GM12878 (cell line): ENCODE data around the gene SEPTIN5. TPM values are rescaled to one million over a fixed set of nuclear protein-coding genes. Genes with fewer than 3 reads are reported as not detected.

Experiments used
- ATAC-seq: fragments of 200-7000 bp; cut with Tn5 transposase; 3 replicates; pipeline ENCODE4 v1.9.1; 2020; ENCODE audit warnings: mild to moderate bottlenecking, moderate library complexity
- BruUV-seq: library from RNA; stranded (reverse); fragments of 400-500 nt; replicated peaks from 2 replicates; lab custom pipeline; 2021; lab: Mats Ljungman, UMichigan
- CTCF ChIA-PET: fragments of 300-600 bp; sonication (Branson Sonifier 250); formaldehyde crosslinking; extraction: SDS; loops from one replicate; lab custom pipeline; 2021; ENCODE audit warnings: inconsistent platforms; lab: Yijun Ruan, JAX
- POLR2A ChIA-PET: fragments of 350-600 bp; formaldehyde crosslinking; extraction: SDS; loops from one replicate; lab custom pipeline; 2021; ENCODE audit warnings: inconsistent platforms; lab: Charles Lee
- RAD21 ChIA-PET: fragments of 300-600 bp; sonication (Branson Sonifier 250); formaldehyde crosslinking; loops from one replicate; lab custom pipeline; 2023; ENCODE audit warnings: antibody characterized with exemption; ENCODE audit not compliant: unreplicated experiment; lab: Charles Lee
- SMC1A ChIA-PET: fragments of 300-600 bp; sonication (Branson Sonifier 250); formaldehyde crosslinking; loops from one replicate; lab custom pipeline; 2023; ENCODE audit not compliant: unreplicated experiment, uncharacterized antibody; lab: Charles Lee
- DNase-seq: peaks from one replicate; pipeline ENCODE4 v3.0.0-alpha.2; 2011; ENCODE audit warnings: low read depth, low spot score
- FAIRE-seq: peaks from 3 replicates; lab custom pipeline; 2011; peaks lifted over from hg19 to GRCh38; lab: Jason Lieb, UNC
- H2AFZ ChIP-seq: 2 replicates; pipeline ENCODE4 v1.6.0; 2011; ENCODE audit warnings: low read depth, low read length, control low read depth; ENCODE audit not compliant: control insufficient read depth
- H3K27ac ChIP-seq: 2 replicates; pipeline ENCODE4 v1.5.1; 2011; ENCODE audit warnings: control low read depth; ENCODE audit not compliant: control insufficient read depth, insufficient read depth
- H3K27me3 ChIP-seq, 2 experiments: replicated peaks in 1 of 2; 2 replicates each; pipeline versions ENCODE4 v1.6.0 to v1.6.1; 2011; ENCODE audit warnings: low read length in 1 of 2; ENCODE audit not compliant: control insufficient read depth in 2 of 2, insufficient read depth in 2 of 2
- H3K36me3 ChIP-seq, 2 experiments: 2 replicates each; pipeline ENCODE4 v1.5.1; 2011; ENCODE audit warnings: low read length in 1 of 2; ENCODE audit not compliant: control insufficient read depth in 2 of 2, insufficient read depth in 2 of 2
- H3K4me1 ChIP-seq: 2 replicates; pipeline ENCODE4 v1.6.1; 2011; ENCODE audit warnings: mild to moderate bottlenecking, low read length, moderate library complexity, mixed read lengths; ENCODE audit not compliant: control insufficient read depth, insufficient read depth
- H3K4me2 ChIP-seq: 2 replicates; pipeline ENCODE4 v1.6.0; 2011; ENCODE audit warnings: control low read depth; ENCODE audit not compliant: control insufficient read depth, insufficient read depth
- H3K4me3 ChIP-seq: fragments of 200-600 bp; sonication (generic); 2 replicates; pipeline ENCODE4 v1.5.1; 2016
- H3K79me2 ChIP-seq: 2 replicates; pipeline ENCODE4 v1.6.0; 2011; ENCODE audit warnings: low read length; ENCODE audit not compliant: control insufficient read depth, insufficient read depth
- H3K9ac ChIP-seq: 2 replicates; pipeline ENCODE4 v1.8.0; 2011; ENCODE audit warnings: low read length, control low read depth, mixed read lengths; ENCODE audit not compliant: control insufficient read depth, insufficient read depth
- H3K9me3 ChIP-seq: replicated peaks from 3 replicates; pipeline ENCODE4 v1.5.1; 2011; ENCODE audit warnings: mild to moderate bottlenecking, low read length; ENCODE audit not compliant: control insufficient read depth, insufficient read depth
- H4K20me1 ChIP-seq: 2 replicates; pipeline ENCODE4 v1.6.0; 2011; ENCODE audit not compliant: control insufficient read depth, insufficient read depth
- BHLHE40 ChIP-seq, 2 experiments: fragments of 450-650 bp in 1 of 2; IDR thresholded peaks; 2 replicates each; pipeline ENCODE4 v1.6.1; 2011 to 2017; ENCODE audit warnings: low read depth in 2 of 2, borderline replicate concordance in 1 of 2, improper control_type of control experiment in 1 of 2, low read length in 1 of 2, mild to moderate bottlenecking in 1 of 2
- CBX3 ChIP-seq: fragments of 200-600 bp; sonication (generic); IDR thresholded peaks from 2 replicates; pipeline ENCODE4 v1.6.1; 2016; ENCODE audit warnings: low read depth, borderline replicate concordance
- EZH2 ChIP-seq: IDR thresholded peaks from 2 replicates; pipeline ENCODE4 v1.6.1; 2012; ENCODE audit warnings: low read depth, mild to moderate bottlenecking, control low read depth, inconsistent platforms, low read length, borderline replicate concordance; ENCODE audit not compliant: control insufficient read depth
- KAT2A ChIP-seq: conservative IDR thresholded peaks from 2 replicates; pipeline ENCODE4 v1.6.1; 2011; ENCODE audit warnings: low read depth, low read length; ENCODE audit not compliant: control insufficient read depth
- NR2C1 ChIP-seq: fragments of 450-650 bp; IDR thresholded peaks from 2 replicates; pipeline ENCODE4 v1.6.1; 2017; ENCODE audit warnings: antibody characterized with exemption, mild to moderate bottlenecking, moderate library complexity
- SIN3A ChIP-seq: IDR thresholded peaks from 2 replicates; pipeline ENCODE4 v1.6.1; 2012; ENCODE audit warnings: low read depth, low read length, improper control_type of control experiment
- SIX5 ChIP-seq: IDR thresholded peaks from 2 replicates; pipeline ENCODE4 v1.6.1; 2011; ENCODE audit warnings: mild to moderate bottlenecking, low read depth, low read length, moderate library complexity; ENCODE audit not compliant: severe bottlenecking
- SMC3 ChIP-seq: IDR thresholded peaks from 2 replicates; pipeline ENCODE4 v1.6.1; 2011; ENCODE audit warnings: low read length, improper control_type of control experiment, borderline replicate concordance
- STAT3 ChIP-seq: IDR thresholded peaks from 2 replicates; pipeline ENCODE4 v1.6.1; 2011; ENCODE audit warnings: low read depth, low read length, improper control_type of control experiment
- TBL1XR1 ChIP-seq: IDR thresholded peaks from 2 replicates; pipeline ENCODE4 v1.6.1; 2012; ENCODE audit warnings: low read depth, low read length, improper control_type of control experiment
- TCF12 ChIP-seq: IDR thresholded peaks from 2 replicates; pipeline ENCODE4 v1.6.1; 2011; ENCODE audit warnings: low read depth, mild to moderate bottlenecking, low read length
- TCF7 ChIP-seq: IDR thresholded peaks from 2 replicates; pipeline ENCODE4 v1.6.1; 2014; ENCODE audit warnings: antibody characterized with exemption, borderline replicate concordance
- YY1 ChIP-seq: IDR thresholded peaks from 2 replicates; pipeline ENCODE4 v1.6.1; 2011; ENCODE audit warnings: low read depth, mild to moderate bottlenecking, low read length
- ZNF207 ChIP-seq: fragments of 450-650 bp; IDR thresholded peaks from 2 replicates; pipeline ENCODE4 v1.6.1; 2014; ENCODE audit warnings: antibody characterized with exemption, mild to moderate bottlenecking, borderline replicate concordance
- WGBS: methylation state at CpG from one replicate; pipeline ENCODE4 v1.1.6; 2016; ENCODE audit warnings: low lambda C conversion rate; ENCODE audit not compliant: insufficient replicate concordance, insufficient coverage; ENCODE audit errors: missing lambda C conversion rate; 5-methylcytosine and 5-hydroxymethylcytosine counted together
- in situ Hi-C: fragments of 300-500 bp; cut with MboI; formaldehyde crosslinking; loops from 9 replicates; pipeline ENCODE4 v1.14.3; 2018; ENCODE audit warnings: mixed read lengths
- intact Hi-C: fragments of 100-400 bp; cut with micrococcal nuclease; formaldehyde crosslinking; loops from one replicate; pipeline ENCODE4 v1.14.2; 2022; ENCODE audit not compliant: unreplicated experiment
- polyA plus RNA-seq, 11 experiments: library from polyadenylated mRNA; depleted of rRNA in 4 of 11; unstranded in 6 of 11; stranded (reverse) in 5 of 11; fragments of >200 nt; fragmentation: Nextera tagmentation in 4 of 11; fragmentation: Illumina TruSeq in 1 of 11; extraction: Ambion mirVana in 4 of 11; extraction: Trizol in 1 of 11; gene quantifications; 1 replicate in 1 of 11; 2 replicates in 10 of 11; pipeline versions ENCODE4 v1.2.1 to v1.2.3, GENCODE V29; 2011 to 2016; ENCODE audit warnings: inconsistent platforms in 2 of 11, missing spikeins in 2 of 11, low read depth in 1 of 11
- total RNA-seq, 4 experiments: library from RNA; depleted of rRNA in 3 of 4; stranded (reverse); fragments of >200 nt in 3 of 4; fragmentation: Illumina TruSeq in 1 of 4; extraction: Trizol in 1 of 4; gene quantifications; 2 replicates each; pipeline versions ENCODE4 v1.2.1 to v1.2.3, GENCODE V29; 2013 to 2021
- TF ChIP-seq, protein P1 (sequence below): fragments of 450-650 bp; IDR thresholded peaks from 2 replicates; pipeline ENCODE4 v1.6.1; 2014; ENCODE audit warnings: mild to moderate bottlenecking

Gene SEPTIN5
- total and polyA plus RNA-seq, 10 of the 15 experiments (the other 5 are each of a cell fraction or from before 2014, with no cell fraction given), result 0.13 to 1.1 (median 0.34) TPM; not detected in 5

DNA sequence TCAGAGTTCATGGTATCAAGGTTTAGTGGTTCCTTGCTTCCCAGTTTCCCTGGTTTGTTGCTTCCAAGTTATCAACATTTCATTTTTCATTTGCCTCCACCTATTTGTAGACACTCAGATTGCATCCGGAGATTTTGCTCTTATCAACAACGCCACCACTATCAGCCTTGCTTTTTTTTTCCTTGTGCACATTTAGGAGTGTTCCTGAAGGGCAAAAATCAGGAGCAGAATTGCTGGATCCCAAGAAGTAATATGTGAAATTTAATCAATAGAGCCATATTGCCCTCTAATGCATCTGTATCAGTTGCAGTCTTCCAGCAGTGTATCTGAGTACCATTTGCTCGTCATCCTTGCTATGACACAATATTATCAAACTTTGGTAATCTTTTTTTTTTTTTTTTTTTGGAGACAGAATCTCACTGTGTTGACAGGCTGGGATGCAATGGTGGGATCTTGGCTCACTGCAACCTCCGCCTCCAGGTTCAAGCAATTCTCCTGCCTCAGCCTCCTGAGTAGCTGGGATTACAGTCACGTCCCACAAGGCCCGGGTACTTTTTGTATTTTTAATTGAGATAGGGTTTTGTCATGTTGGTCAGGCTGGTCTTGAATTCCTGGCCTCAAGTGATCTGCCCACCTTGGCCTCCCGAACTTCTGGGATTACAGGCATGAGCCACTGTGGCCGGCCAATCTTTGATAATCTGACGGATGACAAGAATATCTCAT, 42.1 kb upstream of the SEPTIN5 start:
- TF ChIP-seq EZH2 (no peak), CBX3 (no peak), TCF7 (no peak), SIN3A (no peak), BHLHE40 (IDR thresholded peaks at IDR 0.05; ENCODE audit: borderline replicate concordance in 1 of 2, low read depth in 2 of 2, low read length in 1 of 2) (no peak), STAT3 (no peak), YY1 (no peak), SIX5 (no peak), KAT2A (no peak), NR2C1 (no peak), SMC3 (no peak), TCF12 (no peak), TBL1XR1 (no peak), ZNF207 (no peak)
- TF ChIP-seq, protein P1, sequence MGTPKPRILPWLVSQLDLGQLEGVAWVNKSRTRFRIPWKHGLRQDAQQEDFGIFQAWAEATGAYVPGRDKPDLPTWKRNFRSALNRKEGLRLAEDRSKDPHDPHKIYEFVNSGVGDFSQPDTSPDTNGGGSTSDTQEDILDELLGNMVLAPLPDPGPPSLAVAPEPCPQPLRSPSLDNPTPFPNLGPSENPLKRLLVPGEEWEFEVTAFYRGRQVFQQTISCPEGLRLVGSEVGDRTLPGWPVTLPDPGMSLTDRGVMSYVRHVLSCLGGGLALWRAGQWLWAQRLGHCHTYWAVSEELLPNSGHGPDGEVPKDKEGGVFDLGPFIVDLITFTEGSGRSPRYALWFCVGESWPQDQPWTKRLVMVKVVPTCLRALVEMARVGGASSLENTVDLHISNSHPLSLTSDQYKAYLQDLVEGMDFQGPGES, result no peak
- TF ChIP-seq, all 136 proteins: peak for 0
- Histone ChIP-seq H2AFZ (no peak overlapping the region), H4K20me1 (no peaks in the 10 kb centered on the region), H3K79me2 (no peaks in the 10 kb centered on the region), H3K9ac (no peak overlapping the region), H3K4me3 (no peak overlapping the region), H3K27me3 (no peaks in the 10 kb centered on the region; a peak in 2 of 4 replicates), H3K4me2 (no peak overlapping the region), H3K36me3 (no peaks in the 10 kb centered on the region), H3K4me1 (no peaks in the 10 kb centered on the region), H3K9me3 (no peaks in the 10 kb centered on the region), H3K27ac (no peak overlapping the region)
- no peak for DNase-seq
- ChIA-PET POLR2A (no interaction called here), RAD21 (no interaction called here), SMC1A (no interaction called here), CTCF (no interaction called here)
- intact Hi-C loops (no loop called here), in situ Hi-C loops (no loop called here)
- 35% methylated on average over 9 of the region's 9 CpGs for WGBS
- FAIRE-seq, result no peak
- BruUV-seq, result no TSS peak
- ATAC-seq, result no peak
